ENCODE measurements around the gene THRAP3. TPM values are rescaled to one million over a fixed set of nuclear protein-coding genes. Genes with fewer than 3 reads are reported as not detected.

Gene THRAP3
- total and polyA plus RNA-seq, 4 experiments from 2014 or later: 58.5 to 130 (median 113) TPM

DNA sequence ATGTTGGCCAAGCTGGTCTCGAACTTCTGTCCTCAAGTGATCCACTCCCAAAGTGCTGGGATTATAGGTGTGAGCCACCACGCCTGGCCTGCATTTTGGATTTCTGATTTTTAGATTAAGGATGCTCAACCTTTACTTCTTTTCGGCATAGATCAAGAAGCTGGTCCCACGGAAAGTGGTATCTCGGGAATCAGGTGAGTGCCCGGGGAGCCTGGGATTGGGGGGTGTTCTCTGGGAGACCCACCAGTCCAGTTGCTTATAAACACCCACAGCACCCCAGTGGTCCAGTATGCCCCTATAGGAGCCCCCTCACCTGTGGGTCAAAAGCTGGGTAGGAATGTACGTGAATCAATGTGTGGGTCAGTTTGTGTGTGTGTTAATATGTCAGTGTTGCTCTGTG is 85.2 kb downstream of the THRAP3 start:
- H3K36me3 ChIP-seq (ENCODE audit: insufficient read depth, low read length): no peaks in the 10 kb centered on the region
- peaks cover 0 to 9% of the 10 kb centered on the region in 2 donors for H3K36me3 Mint-ChIP-seq
- peaks cover 5 to 21% (median 10%) of the 10 kb centered on the region in 4 donors for H3K4me1 Mint-ChIP-seq
- no peaks in the 10 kb centered on the region for H3K27me3 ChIP-seq (ENCODE audit: insufficient read depth, low read length)
- H3K9me3 ChIP-seq (ENCODE audit: control insufficient read depth in 1 of 2, low read length in 2 of 2): no peaks in the 10 kb centered on the region
- intact Hi-C loops (cut with micrococcal nuclease): no loop called here
- no peak overlapping the region for H3K27ac Mint-ChIP-seq
- ChIA-PET CTCF (ENCODE audit: partially characterized antibody) (interaction anchor here (1.1 to 2.3 kb wide), 2 partner anchors 33 to 58 kb away, joined by 3 to 7 read pairs; no protein-coding TSS in a partner anchor), POLR2A (ENCODE audit: partially characterized antibody) (interaction anchor here (0.8 to 1.2 kb wide), 2 partner anchors 10 to 13 kb away, joined by 3 read pairs; no protein-coding TSS in a partner anchor)
- DNase-seq: no peak
- H3K4me3 ChIP-seq (ENCODE audit: low read length in 2 of 2): no peak overlapping the region
- H3K4me1 ChIP-seq (ENCODE audit: insufficient read depth, low read length): peaks cover 23% of the 10 kb centered on the region
- H3K27me3 Mint-ChIP-seq: no peaks in the 10 kb centered on the region
- H3K27ac ChIP-seq (ENCODE audit: low read depth, low read length): no peak overlapping the region
- no peaks in the 10 kb centered on the region for H3K9me3 Mint-ChIP-seq
- H3K4me3 Mint-ChIP-seq: peak overlapping the region in 1 of 8 donors; percentile 8

DNA sequence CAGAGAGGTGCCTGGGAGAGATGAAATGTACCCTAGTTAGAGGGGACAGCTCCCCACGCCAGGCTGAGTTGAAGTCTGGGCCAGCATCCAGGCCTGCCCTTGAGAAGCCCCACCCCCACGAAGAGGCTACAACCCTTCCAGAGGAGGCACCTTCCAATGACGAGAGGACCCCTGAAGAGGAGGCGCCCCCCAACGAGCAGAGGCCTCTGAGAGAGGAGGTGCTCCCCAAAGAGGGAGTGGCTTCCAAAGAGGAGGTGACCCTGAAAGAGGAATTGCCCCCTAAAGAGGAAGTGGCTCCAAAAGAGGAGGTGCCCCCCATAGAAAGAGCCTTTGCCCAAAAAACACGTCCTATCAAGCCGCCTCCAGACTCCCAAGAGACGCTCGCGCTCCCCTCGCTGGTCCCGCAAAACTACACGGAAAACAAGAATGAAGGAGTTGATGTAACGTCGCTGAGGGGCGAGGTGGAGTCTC is 96.1 kb downstream of the THRAP3 start:
- Histone ChIP-seq H3K36me3 (ENCODE audit: insufficient read depth, low read length) (no peaks in the 10 kb centered on the region), H3K4me1 (ENCODE audit: insufficient read depth, low read length) (peaks cover 28% of the 10 kb centered on the region), H3K27me3 (ENCODE audit: insufficient read depth, low read length) (no peaks in the 10 kb centered on the region), H3K27ac (ENCODE audit: low read depth, low read length) (no peak overlapping the region), H3K9me3 (ENCODE audit: control insufficient read depth in 1 of 2, low read length in 2 of 2) (no peaks in the 10 kb centered on the region), H3K4me3 (ENCODE audit: low read length in 2 of 2) (no peak overlapping the region)
- no peak for DNase-seq
- no peaks in the 10 kb centered on the region for H3K27me3 Mint-ChIP-seq
- H3K4me3 Mint-ChIP-seq: peak overlapping the region; percentile 73 to 87 (median 76)
- no peaks in the 10 kb centered on the region for H3K36me3 Mint-ChIP-seq
- ChIA-PET POLR2A (ENCODE audit: partially characterized antibody) (interaction anchor here (1.4 to 5.2 kb wide), 2 partner anchors 14 to 47 kb away, joined by 4 to 40 read pairs; partner anchors contain the start of gene SH3D21), CTCF (ENCODE audit: partially characterized antibody) (interaction anchor here (0.7 to 1.2 kb wide), 4 partner anchors 13 to 35 kb away, joined by 3 to 5 read pairs (median 4); partner anchors contain the start of gene SH3D21)
- H3K27ac Mint-ChIP-seq: peak overlapping the region; percentile 23 to 92 (median 77)
- H3K9me3 Mint-ChIP-seq: no peaks in the 10 kb centered on the region
- intact Hi-C loops (cut with micrococcal nuclease): loop anchor here (2.0 kb wide), 1 partner anchor 14 kb away; the partner anchor contains the start of gene SH3D21
- peaks cover 12 to 28% (median 23%) of the 10 kb centered on the region in 4 donors for H3K4me1 Mint-ChIP-seq

DNA sequence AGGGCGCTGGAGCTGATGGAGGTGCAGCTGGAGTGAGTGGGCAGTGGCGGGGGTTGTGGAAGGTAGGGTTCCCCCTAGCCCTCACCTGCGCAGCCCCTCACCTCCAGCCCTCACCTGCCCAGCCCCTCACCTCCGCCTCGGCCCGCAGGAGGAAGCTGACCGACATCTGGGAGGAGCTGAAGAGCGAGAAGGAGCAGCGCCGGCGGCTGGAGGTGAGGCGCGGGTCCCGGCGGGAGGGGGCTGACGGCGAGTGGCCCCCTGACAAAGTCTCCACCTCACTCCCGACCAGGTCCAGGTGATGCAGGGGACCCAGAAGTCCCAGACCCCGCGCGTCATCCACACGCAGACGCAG is 96.5 kb downstream of the THRAP3 start:
- CTCF ChIA-PET (ENCODE audit: partially characterized antibody): interaction anchor here (0.7 to 0.8 kb wide), 2 partner anchors 15 to 21 kb away, joined by 4 to 5 read pairs; partner anchors contain the start of gene SH3D21
- H3K27me3 Mint-ChIP-seq: no peaks in the 10 kb centered on the region
- H3K9me3 Mint-ChIP-seq: no peaks in the 10 kb centered on the region
- Histone ChIP-seq H3K36me3 (ENCODE audit: insufficient read depth, low read length) (no peaks in the 10 kb centered on the region), H3K4me1 (ENCODE audit: insufficient read depth, low read length) (peaks cover 28% of the 10 kb centered on the region), H3K4me3 (ENCODE audit: low read length in 2 of 2) (peak overlapping the region in 1 of 2 donors; percentile 19), H3K9me3 (ENCODE audit: control insufficient read depth in 1 of 2, low read length in 2 of 2) (no peaks in the 10 kb centered on the region), H3K27ac (ENCODE audit: low read depth, low read length) (no peak overlapping the region), H3K27me3 (ENCODE audit: insufficient read depth, low read length) (no peaks in the 10 kb centered on the region)
- intact Hi-C loops (cut with micrococcal nuclease): loop anchor here (1.0 to 2.0 kb wide), 2 partner anchors 14 to 77 kb away; partner anchors contain the start of genes LSM10 and SH3D21
- H3K36me3 Mint-ChIP-seq: no peaks in the 10 kb centered on the region
- H3K27ac Mint-ChIP-seq: peak overlapping the region; percentile 24 to 92 (median 77)
- H3K4me3 Mint-ChIP-seq: peak overlapping the region; percentile 73 to 87 (median 76)
- DNase-seq: no peak
- POLR2A ChIA-PET (ENCODE audit: partially characterized antibody): interaction anchor here (0.6 to 5.2 kb wide), 2 partner anchors 14 to 75 kb away, joined by 3 to 40 read pairs; partner anchors contain the start of gene SH3D21
- peaks cover 12 to 28% (median 23%) of the 10 kb centered on the region in 4 donors for H3K4me1 Mint-ChIP-seq

DNA sequence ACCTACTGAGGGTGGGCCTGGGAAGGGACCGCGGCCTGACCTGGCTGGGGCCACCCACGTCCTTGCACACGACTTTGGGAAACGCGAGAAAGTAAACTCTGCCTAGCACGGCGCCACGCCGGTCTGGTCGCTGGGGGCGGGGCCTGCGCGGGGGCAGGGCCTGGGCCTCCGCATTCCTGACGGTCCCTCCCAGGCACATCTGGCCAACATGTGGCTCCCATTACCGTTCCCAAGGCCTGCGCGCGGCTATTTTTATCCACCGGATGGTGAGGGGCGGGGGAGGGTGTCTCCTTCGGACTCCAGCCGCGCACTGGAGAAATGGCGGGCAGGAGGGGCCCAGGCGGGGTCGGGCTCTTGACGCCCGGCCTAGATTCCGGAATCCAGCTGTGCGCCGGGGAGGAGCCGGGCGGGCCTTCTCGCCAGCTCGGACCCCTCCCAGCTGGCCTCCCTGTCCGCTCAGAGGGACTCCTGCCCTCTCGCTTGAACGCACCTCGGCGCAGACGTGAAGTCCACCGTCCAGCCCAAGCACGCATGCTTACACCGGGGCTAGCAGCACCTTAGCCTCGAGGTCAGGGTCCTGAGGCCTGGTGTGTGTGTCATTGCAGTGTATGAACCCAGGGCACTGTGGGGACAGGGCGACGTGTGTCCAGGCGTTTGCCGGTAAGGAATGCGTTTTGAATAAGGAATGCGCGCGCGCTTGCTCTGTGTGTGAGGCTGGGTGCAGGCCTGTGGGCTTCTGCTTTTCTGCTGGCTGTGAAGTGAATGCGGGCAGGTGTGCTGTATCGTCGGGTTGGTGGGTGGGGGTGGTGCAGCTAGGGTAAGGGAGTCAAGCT is 97.1 kb downstream of the THRAP3 start:
- Histone ChIP-seq H3K9me3 (ENCODE audit: control insufficient read depth in 1 of 2, low read length in 2 of 2) (no peaks in the 10 kb centered on the region), H3K27me3 (ENCODE audit: insufficient read depth, low read length) (no peaks in the 10 kb centered on the region), H3K36me3 (ENCODE audit: insufficient read depth, low read length) (no peaks in the 10 kb centered on the region), H3K4me1 (ENCODE audit: insufficient read depth, low read length) (peaks cover 28% of the 10 kb centered on the region), H3K27ac (ENCODE audit: low read depth, low read length) (no peak overlapping the region), H3K4me3 (ENCODE audit: low read length in 2 of 2) (peak overlapping the region in 1 of 2 donors; percentile 19)
- peak overlapping the region; percentile 64 to 87 (median 76) for H3K4me3 Mint-ChIP-seq
- H3K36me3 Mint-ChIP-seq: no peaks in the 10 kb centered on the region
- ChIA-PET POLR2A (ENCODE audit: partially characterized antibody) (interaction anchor here (0.6 to 5.2 kb wide), 3 partner anchors 15 to 74 kb away, joined by 3 to 40 read pairs (median 14); partner anchors contain the start of gene SH3D21), CTCF (ENCODE audit: partially characterized antibody) (interaction anchor here (0.7 to 1.5 kb wide), 6 partner anchors 15 to 154 kb away, joined by 3 to 6 read pairs (median 4); partner anchors contain the start of gene SH3D21)
- no peaks in the 10 kb centered on the region for H3K9me3 Mint-ChIP-seq
- no peaks in the 10 kb centered on the region for H3K27me3 Mint-ChIP-seq
- peak in 2 of 5 donors; percentile 14 to 25 for DNase-seq
- peaks cover 12 to 28% (median 23%) of the 10 kb centered on the region in 4 donors for H3K4me1 Mint-ChIP-seq
- H3K27ac Mint-ChIP-seq: peak overlapping the region; percentile 16 to 90 (median 75)
- intact Hi-C loops (cut with micrococcal nuclease): loop anchor here (1.0 to 2.0 kb wide), 2 partner anchors 15 to 76 kb away; partner anchors contain the start of genes LSM10 and SH3D21

DNA sequence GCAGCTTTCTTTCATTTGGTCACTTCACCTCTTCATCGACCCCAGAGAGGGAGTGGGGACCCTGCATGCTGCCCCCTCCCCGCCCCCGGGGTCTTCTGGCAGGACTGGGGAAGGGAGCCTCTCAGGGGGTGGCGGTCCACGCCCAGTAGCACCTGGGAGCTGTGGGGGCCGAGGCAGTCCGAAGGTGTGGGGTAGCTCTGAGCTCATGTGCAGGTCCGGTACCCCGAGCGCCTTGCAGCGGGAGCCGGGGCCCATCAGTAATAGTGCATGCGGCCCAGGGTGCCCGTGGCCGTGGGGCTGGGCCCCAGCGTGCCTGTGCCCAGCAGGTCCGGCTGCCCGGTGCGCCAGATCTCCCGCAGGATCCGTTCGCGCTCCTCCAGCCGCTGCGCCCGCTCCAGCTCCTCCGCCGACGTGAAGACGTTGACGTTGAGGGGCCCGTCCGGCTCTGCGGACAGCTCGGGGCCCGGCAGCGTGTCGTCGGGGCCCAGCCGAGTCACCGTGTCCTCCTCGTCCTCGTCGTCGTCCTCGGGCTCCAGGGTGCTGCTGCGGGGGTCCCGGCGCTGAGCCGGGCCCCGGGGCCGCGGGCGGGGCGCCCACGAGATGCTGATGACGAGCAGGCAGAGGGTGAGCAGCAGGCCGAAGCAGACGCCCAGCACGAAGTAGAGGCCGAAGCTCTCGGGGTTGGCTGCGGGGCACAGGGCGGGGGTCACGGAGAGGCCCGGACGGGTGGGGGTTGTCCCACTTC is 98.0 kb downstream of the THRAP3 start:
- H3K4me3 Mint-ChIP-seq: peak overlapping the region; percentile 10 to 82 (median 76)
- Histone ChIP-seq H3K36me3 (ENCODE audit: insufficient read depth, low read length) (no peaks in the 10 kb centered on the region), H3K4me3 (ENCODE audit: low read length in 2 of 2) (peak overlapping the region in 1 of 2 donors; percentile 19), H3K27ac (ENCODE audit: low read depth, low read length) (no peak overlapping the region), H3K27me3 (ENCODE audit: insufficient read depth, low read length) (no peaks in the 10 kb centered on the region), H3K9me3 (ENCODE audit: control insufficient read depth in 1 of 2, low read length in 2 of 2) (no peaks in the 10 kb centered on the region), H3K4me1 (ENCODE audit: insufficient read depth, low read length) (peaks cover 28% of the 10 kb centered on the region)
- DNase-seq: no peak
- H3K9me3 Mint-ChIP-seq: no peaks in the 10 kb centered on the region
- ChIA-PET POLR2A (ENCODE audit: partially characterized antibody) (interaction anchor here (0.7 to 5.2 kb wide), 6 partner anchors 13 to 166 kb away, joined by 3 to 40 read pairs (median 4); partner anchors contain the start of genes MAP7D1 and SH3D21), CTCF (ENCODE audit: partially characterized antibody) (interaction anchor here (0.8 to 1.5 kb wide), 4 partner anchors 16 to 155 kb away, joined by 3 to 6 read pairs (median 3); partner anchors contain the start of gene SH3D21)
- H3K4me1 Mint-ChIP-seq: peaks cover 16 to 28% (median 24%) of the 10 kb centered on the region in 4 donors
- intact Hi-C loops (cut with micrococcal nuclease): no loop called here
- H3K36me3 Mint-ChIP-seq: no peaks in the 10 kb centered on the region
- H3K27ac Mint-ChIP-seq: peak overlapping the region in 4 of 7 donors; percentile 66 to 90 (median 76)
- H3K27me3 Mint-ChIP-seq: no peaks in the 10 kb centered on the region

DNA sequence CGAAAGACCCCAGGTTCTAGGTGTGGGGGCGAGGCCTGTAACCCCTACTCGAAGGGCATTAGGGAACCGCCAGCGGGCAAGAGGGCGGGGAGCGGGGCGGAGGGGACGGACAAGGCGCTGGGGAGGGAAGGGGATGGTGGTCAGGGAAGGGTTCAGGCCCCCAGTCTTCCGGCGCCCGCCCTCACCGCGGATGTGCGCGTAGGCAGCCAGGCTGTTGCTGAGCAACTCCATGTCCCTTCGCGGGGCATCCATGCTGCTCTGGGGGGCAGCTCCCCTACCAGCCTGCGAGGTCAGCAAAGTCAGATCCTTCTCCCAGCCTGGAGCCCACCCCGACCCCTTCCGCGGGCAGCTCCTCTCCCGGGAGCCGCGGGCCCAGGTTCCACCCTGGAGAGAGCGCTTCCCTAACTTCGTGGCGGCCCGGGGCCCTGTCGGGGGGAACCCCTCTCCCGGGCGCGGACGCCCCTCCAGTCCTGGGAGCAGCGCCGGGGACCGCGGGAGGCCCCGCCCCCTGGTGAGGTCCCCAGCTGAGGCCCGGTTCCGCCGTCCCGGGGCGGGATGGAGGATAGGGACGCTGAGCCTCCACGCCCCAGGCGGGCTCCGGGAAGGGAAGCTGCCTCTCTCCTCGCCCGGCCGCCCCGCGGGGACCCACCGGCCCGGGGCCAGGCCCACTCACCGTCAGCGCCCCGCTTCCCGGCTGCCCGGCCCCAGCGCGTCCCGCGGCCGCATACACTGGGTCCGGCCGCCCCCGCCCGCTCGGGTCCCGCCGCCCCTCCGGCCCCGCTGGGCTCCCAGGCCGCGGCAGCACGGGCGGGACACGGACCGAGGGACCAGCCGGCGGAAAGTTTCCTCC is 98.8 kb downstream of the THRAP3 start:
- H3K4me3 ChIP-seq (ENCODE audit: low read length in 2 of 2): peak overlapping the region in 1 of 2 donors; percentile 47

More for the DNA sequence above, 98.8 kb downstream of the THRAP3 start:
- intact Hi-C loops (cut with micrococcal nuclease): no loop called here
- Mint-ChIP-seq H3K27ac (peak overlapping the region in 3 of 7 donors; percentile 57 to 77 (median 60)), H3K36me3 (no peaks in the 10 kb centered on the region), H3K4me3 (peak overlapping the region; percentile 70 to 83 (median 77)), H3K27me3 (no peaks in the 10 kb centered on the region), H3K4me1 (peaks cover 18 to 28% (median 24%) of the 10 kb centered on the region in 4 donors), H3K9me3 (no peaks in the 10 kb centered on the region)
- ChIA-PET CTCF (ENCODE audit: partially characterized antibody) (interaction anchor here (0.9 to 2.1 kb wide), 8 partner anchors 16 to 100 kb away, joined by 3 to 9 read pairs (median 4); partner anchors contain the start of gene SH3D21), POLR2A (ENCODE audit: partially characterized antibody) (interaction anchor here (0.7 to 5.2 kb wide), 9 partner anchors 7 to 167 kb away, joined by 3 to 40 read pairs (median 3); partner anchors contain the start of genes MAP7D1, SH3D21 and STK40)
- no peaks in the 10 kb centered on the region for H3K36me3 ChIP-seq (ENCODE audit: insufficient read depth, low read length)
- DNase-seq: peak in 3 of 5 donors; percentile 28 to 42 (median 36)
- peaks cover 28% of the 10 kb centered on the region for H3K4me1 ChIP-seq (ENCODE audit: insufficient read depth, low read length)
- H3K27ac ChIP-seq (ENCODE audit: low read depth, low read length): peak overlapping the region; percentile 35
- H3K9me3 ChIP-seq (ENCODE audit: control insufficient read depth in 1 of 2, low read length in 2 of 2): no peaks in the 10 kb centered on the region
- no peaks in the 10 kb centered on the region for H3K27me3 ChIP-seq (ENCODE audit: insufficient read depth, low read length)
